ENCODE measurements around the gene SH3PXD2A. TPM values are rescaled to one million over a fixed set of nuclear protein-coding genes. Genes with fewer than 3 reads are reported as not detected.
A peak's percentile ranks its signal among the peaks of the same experiment; 100 is the strongest.

SH3PXD2A gene
- total and polyA plus RNA-seq, 10 of the 15 experiments (the other 5 are each of a cell fraction or from before 2014, with no cell fraction given) = 0.63 to 14.0 (median 4.4) TPM

DNA sequence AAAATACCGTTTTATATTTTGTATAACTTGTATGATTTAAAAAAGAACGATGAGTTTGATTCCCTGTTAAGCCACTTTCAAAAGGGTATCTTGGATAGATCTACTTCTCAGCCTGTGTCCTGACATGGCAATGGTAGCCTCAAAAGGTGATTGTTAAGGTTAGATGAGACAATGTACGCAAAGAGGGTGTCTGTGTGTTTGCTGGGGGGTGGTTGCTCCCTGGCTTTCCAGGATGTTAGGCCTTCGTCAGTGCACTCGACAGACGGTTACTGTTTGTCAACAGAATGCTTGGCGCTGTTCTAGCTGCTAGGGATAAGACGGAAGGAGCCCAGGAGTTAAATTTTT lies 271.5 kb downstream of the SH3PXD2A start:
- ChIA-PET CTCF (interaction anchor here (1.2 kb wide), 1 partner anchor 102 kb away, joined by 3 read pairs; no protein-coding TSS in a partner anchor), POLR2A (no interaction called here), SMC1A (ENCODE audit: uncharacterized antibody, unreplicated experiment) (interaction anchor here (1.4 kb wide), 1 partner anchor 112 kb away, joined by 3 read pairs; no protein-coding TSS in a partner anchor), RAD21 (ENCODE audit: unreplicated experiment) (no interaction called here)
- no peak for ATAC-seq
- H2AFZ ChIP-seq (ENCODE audit: control insufficient read depth, low read depth, low read length) = peak overlapping the region; percentile 30; the same call in 1 of the 2 replicates
- H3K9ac ChIP-seq (ENCODE audit: control insufficient read depth, insufficient read depth, low read length) = no peak overlapping the region
- no TSS peak for BruUV-seq (replicated peaks)
- H3K36me3 ChIP-seq (ENCODE audit: control insufficient read depth in 2 of 2, insufficient read depth in 2 of 2, low read length in 1 of 2) = no peaks in the 10 kb centered on the region
- no peak overlapping the region for H3K27ac ChIP-seq (ENCODE audit: control insufficient read depth, insufficient read depth)
- no peaks in the 10 kb centered on the region; a peak in 3 of 4 replicates for H3K27me3 ChIP-seq (replicated peaks in 1 of 2; ENCODE audit: control insufficient read depth in 2 of 2, insufficient read depth in 2 of 2, low read length in 1 of 2)
- peak overlapping the region; percentile 55; the same call in 1 of the 2 replicates for H3K4me3 ChIP-seq
- in situ Hi-C loops (cut with MboI) (no loop called here), intact Hi-C loops (cut with micrococcal nuclease; ENCODE audit: unreplicated experiment) (no loop called here)
- DNase-seq (ENCODE audit: low read depth, low spot score) = no peak
- 0 out of 2 replicates have a peak, but pooled peaks cover 5% of the 10 kb centered on the region for H3K4me1 ChIP-seq (ENCODE audit: control insufficient read depth, insufficient read depth, low read length)
- 23% methylated on average over 8 of the region's 8 CpGs for WGBS (ENCODE audit: insufficient coverage, insufficient replicate concordance, low lambda C conversion rate, missing lambda C conversion rate)
- H3K79me2 ChIP-seq (ENCODE audit: control insufficient read depth, insufficient read depth, low read length) = no peaks in the 10 kb centered on the region
- TF ChIP-seq, protein P1, sequence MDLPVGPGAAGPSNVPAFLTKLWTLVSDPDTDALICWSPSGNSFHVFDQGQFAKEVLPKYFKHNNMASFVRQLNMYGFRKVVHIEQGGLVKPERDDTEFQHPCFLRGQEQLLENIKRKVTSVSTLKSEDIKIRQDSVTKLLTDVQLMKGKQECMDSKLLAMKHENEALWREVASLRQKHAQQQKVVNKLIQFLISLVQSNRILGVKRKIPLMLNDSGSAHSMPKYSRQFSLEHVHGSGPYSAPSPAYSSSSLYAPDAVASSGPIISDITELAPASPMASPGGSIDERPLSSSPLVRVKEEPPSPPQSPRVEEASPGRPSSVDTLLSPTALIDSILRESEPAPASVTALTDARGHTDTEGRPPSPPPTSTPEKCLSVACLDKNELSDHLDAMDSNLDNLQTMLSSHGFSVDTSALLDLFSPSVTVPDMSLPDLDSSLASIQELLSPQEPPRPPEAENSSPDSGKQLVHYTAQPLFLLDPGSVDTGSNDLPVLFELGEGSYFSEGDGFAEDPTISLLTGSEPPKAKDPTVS (IDR thresholded peaks at IDR 0.05; ENCODE audit: low read depth, low read length) = no peak
- no peak for TF ChIP-seq KAT2A (conservative IDR thresholded peaks at IDR 0.05; ENCODE audit: control insufficient read depth, low read depth, low read length)
- no peaks in the 10 kb centered on the region for H4K20me1 ChIP-seq (ENCODE audit: control insufficient read depth, insufficient read depth)
- peak overlapping the region; percentile 11; the same call in 1 of the 2 replicates for H3K4me2 ChIP-seq (ENCODE audit: control insufficient read depth, insufficient read depth)
- FAIRE-seq = no peak
- H3K9me3 ChIP-seq (replicated peaks; ENCODE audit: control insufficient read depth, insufficient read depth, low read length) = no peaks in the 10 kb centered on the region; the same call in 2 of the 3 replicates

DNA sequence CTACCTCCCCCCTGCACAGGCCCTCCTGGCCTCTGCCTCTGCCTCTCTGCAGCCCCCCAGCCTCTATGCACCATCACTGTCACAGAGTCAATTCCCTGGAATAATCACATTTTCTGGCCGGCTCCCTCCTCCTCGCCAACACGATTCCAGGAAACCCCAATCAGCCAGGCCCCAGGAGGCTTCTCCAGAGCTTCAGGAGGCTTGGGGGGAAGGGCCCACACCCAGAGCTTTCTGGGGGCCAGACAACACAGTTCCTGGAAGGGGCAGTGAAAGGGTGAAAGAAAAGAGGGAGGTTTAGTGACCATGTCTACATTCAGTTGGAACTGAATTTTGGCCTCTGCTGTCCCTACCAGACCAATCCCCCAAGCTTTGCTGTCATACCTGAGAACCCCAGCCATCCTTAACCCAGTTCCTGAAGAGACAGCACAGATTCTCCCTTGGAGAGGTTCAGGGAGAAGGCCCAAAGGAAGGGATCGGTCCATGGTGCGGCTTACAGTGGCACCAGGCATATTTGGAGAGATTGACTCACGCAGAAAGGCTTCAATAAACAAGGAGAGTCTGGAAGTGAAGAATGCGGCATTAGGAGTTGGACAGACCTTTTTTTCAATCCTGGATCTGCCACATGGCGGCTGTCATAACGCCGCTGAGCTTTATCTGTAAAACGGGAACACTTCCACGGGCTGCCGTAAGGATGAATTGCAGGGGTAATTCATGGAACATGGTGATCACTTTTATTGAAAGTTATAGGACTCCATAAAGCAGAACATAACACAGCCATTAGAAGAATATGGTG lies 272.8 kb downstream of the SH3PXD2A start:
- ChIA-PET SMC1A (ENCODE audit: uncharacterized antibody, unreplicated experiment) (interaction anchor here (1.0 to 1.4 kb wide), 2 partner anchors 96 to 110 kb away, joined by 3 read pairs; no protein-coding TSS in a partner anchor), POLR2A (no interaction called here), RAD21 (ENCODE audit: unreplicated experiment) (no interaction called here), CTCF (interaction anchor here (1.2 kb wide), 1 partner anchor 103 kb away, joined by 3 read pairs; no protein-coding TSS in a partner anchor)
- H3K79me2 ChIP-seq (ENCODE audit: control insufficient read depth, insufficient read depth, low read length) = no peaks in the 10 kb centered on the region
- H3K4me3 ChIP-seq = no peak overlapping the region
- H3K27ac ChIP-seq (ENCODE audit: control insufficient read depth, insufficient read depth) = no peak overlapping the region
- in situ Hi-C loops (cut with MboI) (no loop called here), intact Hi-C loops (cut with micrococcal nuclease; ENCODE audit: unreplicated experiment) (no loop called here)
- 69% methylated on average over 13 of the region's 13 CpGs for WGBS (ENCODE audit: insufficient coverage, insufficient replicate concordance, low lambda C conversion rate, missing lambda C conversion rate)
- BruUV-seq (replicated peaks) = no TSS peak
- H2AFZ ChIP-seq (ENCODE audit: control insufficient read depth, low read depth, low read length) = no peak overlapping the region
- FAIRE-seq = no peak
- no peak overlapping the region for H3K9ac ChIP-seq (ENCODE audit: control insufficient read depth, insufficient read depth, low read length)
- no peak for DNase-seq (ENCODE audit: low read depth, low spot score)
- H4K20me1 ChIP-seq (ENCODE audit: control insufficient read depth, insufficient read depth) = no peaks in the 10 kb centered on the region
- 0 out of 2 replicates have a peak, but pooled peaks cover 5% of the 10 kb centered on the region for H3K4me1 ChIP-seq (ENCODE audit: control insufficient read depth, insufficient read depth, low read length)
- H3K27me3 ChIP-seq (replicated peaks in 1 of 2; ENCODE audit: control insufficient read depth in 2 of 2, insufficient read depth in 2 of 2, low read length in 1 of 2) = no peaks in the 10 kb centered on the region; a peak in 3 of 4 replicates
- no peaks in the 10 kb centered on the region; the same call in 2 of the 3 replicates for H3K9me3 ChIP-seq (replicated peaks; ENCODE audit: control insufficient read depth, insufficient read depth, low read length)
- H3K4me2 ChIP-seq (ENCODE audit: control insufficient read depth, insufficient read depth) = no peak overlapping the region
- TF ChIP-seq POLR2AphosphoS2 (IDR thresholded peaks at IDR 0.05; ENCODE audit: low read depth, low read length) = no peak
- no peak for TF ChIP-seq POLR2AphosphoS5 (IDR thresholded peaks at IDR 0.05; ENCODE audit: low read length)
- TF ChIP-seq BACH1 (IDR thresholded peaks at IDR 0.05; ENCODE audit: borderline replicate concordance) = no peak
- no peak for TF ChIP-seq NFIC (IDR thresholded peaks at IDR 0.05; ENCODE audit: low read depth, low read length)
- no peak for TF ChIP-seq PML (IDR thresholded peaks at IDR 0.05; ENCODE audit: low read length)
- no peak for ATAC-seq
- no peaks in the 10 kb centered on the region for H3K36me3 ChIP-seq (ENCODE audit: control insufficient read depth in 2 of 2, insufficient read depth in 2 of 2, low read length in 1 of 2)

Measured in GM12878 (cell line).